SK-N-SH (cell line): ENCODE data around the gene GRIP2.

Experiments
- CTCF ChIP-seq: fragments of 200-600 bp; sonication (generic); IDR thresholded peaks from 2 replicates; pipeline ENCODE4 v1.6.1; 2017; ENCODE audit warnings: antibody characterized with exemption, mild to moderate bottlenecking, moderate library complexity
- EP300 ChIP-seq, 2 experiments: IDR thresholded peaks; 2 replicates each; pipeline versions ENCODE4 v1.4.0 to v1.6.1; 2012; ENCODE audit warnings: borderline replicate concordance in 1 of 2, low read depth in 1 of 2, low read length in 1 of 2
- EZH2phosphoT487 ChIP-seq: fragments of 200-600 bp; sonication (generic); IDR thresholded peaks from 2 replicates; pipeline ENCODE4 v1.6.1; 2017; ENCODE audit warnings: low read depth, mixed run types, mild to moderate bottlenecking, antibody characterized with exemption, moderate library complexity, borderline replicate concordance
- IRF3 ChIP-seq: fragments of 150-350 bp; IDR thresholded peaks from 2 replicates; pipeline ENCODE4 v1.6.1; 2016; ENCODE audit warnings: mild to moderate bottlenecking, low read depth, low read length
- JUND ChIP-seq: IDR thresholded peaks from 2 replicates; pipeline ENCODE4 v1.4.0; 2012
- MAX ChIP-seq: IDR thresholded peaks from 2 replicates; pipeline ENCODE4 v1.4.0; 2012; ENCODE audit warnings: low read depth
- PBX3 ChIP-seq: IDR thresholded peaks from 2 replicates; pipeline ENCODE4; 2012
- POLR2AphosphoS5 ChIP-seq: IDR thresholded peaks from 2 replicates; pipeline ENCODE4 v1.6.1; 2012; ENCODE audit warnings: low read depth, low read length
- RAD21 ChIP-seq: IDR thresholded peaks from 2 replicates; pipeline ENCODE4 v1.6.1; 2012; ENCODE audit warnings: mild to moderate bottlenecking, low read length
- REST ChIP-seq: IDR thresholded peaks from 2 replicates; pipeline ENCODE4 v1.6.1; 2012; ENCODE audit warnings: mild to moderate bottlenecking, low read depth, low read length, moderate library complexity
- SIN3A ChIP-seq: IDR thresholded peaks from 2 replicates; pipeline ENCODE4 v1.6.1; 2012; ENCODE audit warnings: low read depth, mild to moderate bottlenecking, low read length, moderate library complexity, borderline replicate concordance
- TAF1 ChIP-seq: IDR thresholded peaks from 2 replicates; pipeline ENCODE4 v1.6.1; 2012; ENCODE audit warnings: low read depth, mild to moderate bottlenecking, low read length, moderate library complexity, borderline replicate concordance
- TEAD4 ChIP-seq: IDR thresholded peaks from 2 replicates; pipeline ENCODE4 v1.4.0; 2012; ENCODE audit warnings: mild to moderate bottlenecking, borderline replicate concordance; ENCODE audit not compliant: insufficient read depth
- USF1 ChIP-seq: IDR thresholded peaks from 2 replicates; pipeline ENCODE4 v1.4.0; 2012; ENCODE audit warnings: low read depth, borderline replicate concordance

- no peak for TF ChIP-seq CTCF
- TF ChIP-seq MAX, result no peak
- no peak for TF ChIP-seq TAF1
- TF ChIP-seq POLR2AphosphoS5, result no peak
- TF ChIP-seq PBX3, result no peak
- no peak for TF ChIP-seq USF1
- no peak for TF ChIP-seq EZH2phosphoT487
- no peak for TF ChIP-seq RAD21
- no peak for TF ChIP-seq REST
- no peak for TF ChIP-seq JUND
- TF ChIP-seq SIN3A, result no peak
- TF ChIP-seq EP300 (IDR thresholded peaks at IDR 0.05; ENCODE audit: borderline replicate concordance in 1 of 2, low read depth in 1 of 2, low read length in 1 of 2), result no peak
- TF ChIP-seq IRF3, result no peak
- no peak for TF ChIP-seq TEAD4
Measured at GRCh38 chr3:14518432-14518802, 21.7 kb downstream of the GRIP2 start.
